Gastroesophageal sphincter (tissue), 3 donors: ENCODE results near the gene PPP2R5D.
"Not testable (repeated sequence)": the region's sequence is repeated elsewhere in the genome, so short reads cannot be mapped to it uniquely, and the experiment has no call there.

ENCODE experiments used
- CTCF ChIP-seq, 4 experiments: fragments of 200-600 bp in 2 of 4; fragments of 450-650 bp in 2 of 4; sonication (generic) in 1 of 4; IDR thresholded peaks; one replicate each; pipeline ENCODE4 v1.5.1; 2017 to 2019; ENCODE audit warnings: antibody characterized with exemption in 4 of 4, mild to moderate bottlenecking in 2 of 4, moderate library complexity in 2 of 4
- EP300 ChIP-seq: sonication (generic); formaldehyde crosslinking; IDR thresholded peaks from one replicate; pipeline ENCODE4 v1.6.1; 2017; ENCODE audit warnings: antibody characterized with exemption, mild to moderate bottlenecking
- POLR2A ChIP-seq, 2 donors: fragments of 450-650 bp; IDR thresholded peaks; one replicate each; pipeline ENCODE4 v1.6.1; 2017; ENCODE audit warnings: antibody characterized with exemption in 2 of 2, mild to moderate bottlenecking in 2 of 2, moderate library complexity in 1 of 2
- POLR2AphosphoS5 ChIP-seq: sonication (generic); formaldehyde crosslinking; IDR thresholded peaks from one replicate; pipeline ENCODE4 v1.6.1; 2017; ENCODE audit warnings: antibody characterized with exemption

- TF ChIP-seq EP300; POLR2A (IDR thresholded peaks at IDR 0.05); POLR2AphosphoS5; CTCF (IDR thresholded peaks at IDR 0.05): not testable (repeated sequence)
Observed at GRCh38 chr6:42954405-42954804, 30.0 kb upstream of the PPP2R5D start.
